ENCODE measurements around the gene SORBS1.

GRCh38 chr10:95373660-95374059 is 187.5 kb downstream of the SORBS1 start:
- TF ChIP-seq POLR2A (IDR thresholded peaks at IDR 0.05) (no peak), CTCF (IDR thresholded peaks at IDR 0.05) (no peak)

All from body of pancreas (tissue), 4 donors.